Small intestine (tissue), 7 donors: ENCODE results near the gene SCUBE3. TPM values are rescaled to one million over a fixed set of nuclear protein-coding genes. Genes with fewer than 3 reads are reported as not detected.
A peak's percentile ranks its signal among the peaks of the same experiment; 100 is the strongest.

Experiments
- DNase-seq, 2 donors: peaks; one replicate each; pipeline versions ENCODE4 v3.0.0 to v3.0.0-alpha.2; 2013
- FAIRE-seq: peaks from 2 replicates; lab custom pipeline; 2012; peaks lifted over from hg19 to GRCh38; lab: Jason Lieb, UNC
- H3K27ac ChIP-seq, 3 donors: one replicate each; pipeline ENCODE4 v1.5.1; 2013; ENCODE audit warnings: low read length in 2 of 3, mild to moderate bottlenecking in 2 of 3, control low read depth in 1 of 3, inconsistent platforms in 1 of 3, low read depth in 1 of 3, moderate library complexity in 1 of 3
- H3K27me3 ChIP-seq, 3 donors: one replicate each; pipeline ENCODE4 v1.6.1; 2013; ENCODE audit warnings: low read length in 3 of 3, inconsistent platforms in 1 of 3; ENCODE audit not compliant: control insufficient read depth in 3 of 3, insufficient read depth in 3 of 3
- H3K36me3 ChIP-seq, 3 donors: one replicate each; pipeline ENCODE4 v1.6.1; 2013; ENCODE audit warnings: low read length in 3 of 3, inconsistent platforms in 1 of 3, low read depth in 1 of 3, mild to moderate bottlenecking in 1 of 3, moderate library complexity in 1 of 3; ENCODE audit not compliant: control insufficient read depth in 3 of 3, insufficient read depth in 2 of 3
- H3K4me1 ChIP-seq, 3 donors: one replicate each; pipeline ENCODE4 v1.6.1; 2013; ENCODE audit warnings: low read length in 2 of 3, inconsistent platforms in 1 of 3, low read depth in 1 of 3, mild to moderate bottlenecking in 1 of 3, moderate library complexity in 1 of 3; ENCODE audit not compliant: control insufficient read depth in 3 of 3, insufficient read depth in 2 of 3
- H3K4me3 ChIP-seq, 3 donors: one replicate each; pipeline ENCODE4 v1.5.1; 2013; ENCODE audit warnings: low read length in 3 of 3, control low read depth in 1 of 3, inconsistent platforms in 1 of 3, low read depth in 1 of 3, mild to moderate bottlenecking in 1 of 3, moderate library complexity in 1 of 3
- H3K9me3 ChIP-seq, 2 donors: one replicate each; pipeline ENCODE4 v1.6.1; 2013; ENCODE audit warnings: low read depth in 1 of 2, low read length in 1 of 2; ENCODE audit not compliant: control insufficient read depth in 2 of 2, insufficient read depth in 1 of 2
- whole genome bisulfite sequencing, 3 donors: extraction: QIAGEN DNeasy Blood & Tissue Kit; methylation state at CpG; one replicate each; pipeline ENCODE4 v1.1.7; 2013; 5-methylcytosine and 5-hydroxymethylcytosine counted together
- polyA plus RNA-seq, 4 donors: library from polyadenylated mRNA; stranded (reverse) in 3 of 4; unstranded in 1 of 4; fragments of 200-250 nt in 3 of 4; fragments of 120-200 nt in 1 of 4; gene quantifications; one replicate each; pipeline versions ENCODE4 v1.2.1 to v1.2.3, GENCODE V29; 2013
- donor health status: healthy with polysubstance abuse.
- donor health status: control.
- donor health status: control.
- donor health status: Bipolar disorder and iron deficiency.
- donor health status: healthy.

Gene SCUBE3
- polyA plus RNA-seq, 4 donors, result 0.12 to 3.0 TPM; not detected in 2

GRCh38 chr6:35206346-35206745, 7.4 kb upstream of the SCUBE3 start:
- no peaks in the 10 kb centered on the region for H3K36me3 ChIP-seq
- no peak for DNase-seq
- H3K4me3 ChIP-seq, result no peak overlapping the region
- peaks cover 0 to 50% (median 11%) of the 10 kb centered on the region in 3 donors for H3K27me3 ChIP-seq
- H3K4me1 ChIP-seq, result no peaks in the 10 kb centered on the region
- FAIRE-seq, result no peak
- H3K27ac ChIP-seq, result no peak overlapping the region
- H3K9me3 ChIP-seq, result no peaks in the 10 kb centered on the region
- WGBS, 3 donors, result 52 to 70% (median 68%) methylated on average over 1 of the region's 1 CpG

GRCh38 chr6:35208419-35208818, 5.3 kb upstream of the SCUBE3 start:
- no peaks in the 10 kb centered on the region for H3K9me3 ChIP-seq
- H3K36me3 ChIP-seq, result no peaks in the 10 kb centered on the region
- no peak for DNase-seq
- H3K27ac ChIP-seq, result no peak overlapping the region
- peaks cover 0 to 65% (median 16%) of the 10 kb centered on the region in 3 donors for H3K27me3 ChIP-seq
- FAIRE-seq, result no peak
- 27 to 35% (median 34%) methylated on average over 4 of the region's 4 CpGs for WGBS, 3 donors
- H3K4me1 ChIP-seq, result peaks cover 0 to 3% (median 0%) of the 10 kb centered on the region in 3 donors
- no peak overlapping the region for H3K4me3 ChIP-seq

- no peak overlapping the region for H3K27ac ChIP-seq
- H3K4me1 ChIP-seq, result peaks cover 0 to 3% (median 0%) of the 10 kb centered on the region in 3 donors
- DNase-seq, result no peak
- no peak for FAIRE-seq
- peaks cover 0 to 70% (median 16%) of the 10 kb centered on the region in 3 donors for H3K27me3 ChIP-seq
- H3K36me3 ChIP-seq, result no peaks in the 10 kb centered on the region
- no peak overlapping the region for H3K4me3 ChIP-seq
- H3K9me3 ChIP-seq, result no peaks in the 10 kb centered on the region
- WGBS, 3 donors, result 35 to 60% (median 41%) methylated on average over 1 of the region's 1 CpG
Observed at GRCh38 chr6:35209081-35209480, 4.7 kb upstream of the SCUBE3 start.

DNA sequence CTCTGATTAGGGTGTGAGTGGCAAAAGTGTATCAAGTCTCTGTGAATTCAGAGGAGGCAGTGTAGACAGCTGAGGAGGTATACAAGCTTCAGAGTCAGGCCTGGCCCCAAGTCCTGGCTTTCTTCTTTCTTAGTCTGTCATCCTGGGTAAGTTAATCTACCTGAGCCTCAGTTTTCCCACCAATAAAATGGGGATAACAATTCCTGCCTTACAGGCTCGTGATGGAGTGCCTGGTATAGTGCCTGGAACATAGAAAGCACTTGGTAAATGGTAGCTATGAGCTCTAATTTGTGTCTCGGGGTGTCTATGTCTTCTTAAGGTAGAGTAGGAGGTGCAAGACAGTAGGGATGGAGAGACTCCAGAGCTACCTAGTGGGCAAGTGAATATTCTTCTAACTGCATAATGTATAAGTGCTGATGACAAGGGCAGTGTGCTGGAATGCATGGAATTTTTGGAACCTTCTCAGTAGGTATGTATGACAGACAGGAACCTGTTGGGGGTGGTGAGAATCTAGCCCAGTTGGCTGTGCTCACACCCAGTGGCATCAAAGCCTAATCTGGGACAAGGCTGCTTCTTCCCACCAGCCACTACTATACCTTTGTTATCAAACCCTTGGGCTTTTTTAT, 4.0 kb upstream of the SCUBE3 start:
- Histone ChIP-seq H3K4me1 (peaks cover 0 to 6% (median 0%) of the 10 kb centered on the region in 3 donors), H3K9me3 (no peaks in the 10 kb centered on the region), H3K36me3 (no peaks in the 10 kb centered on the region), H3K4me3 (no peak overlapping the region), H3K27ac (no peak overlapping the region), H3K27me3 (peaks cover 0 to 75% (median 20%) of the 10 kb centered on the region in 3 donors)
- DNase-seq (no peak), FAIRE-seq (no peak)
- WGBS, 3 donors, result 71 to 78% (median 75%) methylated on average over 2 of the region's 2 CpGs

DNA sequence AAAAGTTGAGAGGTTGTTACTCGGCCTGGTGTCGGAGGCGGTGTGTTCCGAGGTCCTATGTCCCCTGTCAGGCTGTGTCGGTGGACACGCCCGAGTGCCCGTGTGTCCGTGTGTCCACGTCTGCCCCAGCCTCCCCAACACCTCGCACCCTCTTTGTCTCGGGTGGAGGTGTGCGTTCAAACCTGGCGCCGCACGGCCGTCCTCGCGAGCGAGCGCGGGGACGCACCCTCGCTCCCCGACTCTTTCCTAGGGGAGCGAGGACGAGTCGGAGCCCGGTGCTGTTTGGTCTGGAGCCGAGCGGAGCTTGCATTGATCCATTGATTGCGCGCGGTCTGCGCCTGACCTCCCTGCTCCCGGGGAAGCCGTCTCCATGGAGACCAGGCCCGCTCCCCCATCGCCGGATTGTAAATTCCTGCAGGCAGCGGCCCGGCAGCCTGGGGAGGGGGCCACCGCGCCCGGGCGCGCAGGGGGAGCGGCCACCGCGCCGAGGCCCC, 411 bp upstream of the SCUBE3 start:
- peak in 1 of 2 donors; percentile 39 for DNase-seq
- Histone ChIP-seq H3K4me1 (peaks cover 0 to 8% (median 0%) of the 10 kb centered on the region in 3 donors), H3K4me3 (peak overlapping the region in 2 of 3 donors; percentile 18 to 34), H3K9me3 (no peaks in the 10 kb centered on the region), H3K36me3 (no peaks in the 10 kb centered on the region), H3K27me3 (peaks cover 0 to 87% (median 24%) of the 10 kb centered on the region in 3 donors), H3K27ac (no peak overlapping the region)
- no peak for FAIRE-seq
- 5 to 11% (median 9%) methylated on average over 51 of the region's 51 CpGs for WGBS, 3 donors

DNA sequence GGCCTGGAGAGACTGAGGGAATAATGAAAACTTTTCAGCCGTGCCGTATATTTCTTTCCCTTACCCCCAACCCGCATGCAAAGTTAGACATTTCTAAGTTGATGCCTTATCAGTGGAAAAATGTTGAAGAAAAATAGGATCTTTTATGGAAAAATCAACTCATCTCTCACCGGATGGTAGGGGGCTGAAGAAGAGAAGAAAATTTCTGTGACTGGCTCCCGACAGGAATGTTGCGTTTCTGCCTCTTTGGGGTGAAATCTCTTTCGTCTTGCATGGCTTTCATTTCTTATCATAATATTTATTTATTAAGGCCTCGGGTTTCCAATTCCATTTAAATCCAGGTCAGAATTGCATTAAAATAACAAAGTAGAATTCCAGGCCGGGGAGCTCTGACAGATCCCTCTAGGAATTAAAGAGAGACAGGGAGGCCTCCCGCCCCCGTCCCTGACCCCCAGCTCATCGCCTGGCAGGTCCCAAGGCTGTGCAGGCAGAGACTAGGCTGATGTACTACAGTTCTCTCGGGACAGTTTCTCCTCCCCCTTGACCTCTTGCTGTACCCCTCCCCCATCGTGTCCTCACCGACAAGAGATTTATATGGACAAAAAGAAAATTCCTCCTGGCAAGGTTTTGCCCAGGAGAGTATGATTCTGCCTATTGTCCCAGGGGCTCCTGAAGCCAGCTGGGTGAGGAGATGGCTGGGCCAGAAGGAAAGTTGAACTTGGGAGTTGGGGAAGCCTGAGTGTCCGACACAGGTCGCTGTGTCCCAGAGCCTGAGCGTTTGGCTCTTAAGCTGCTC, 1.3 kb downstream of the SCUBE3 start:
- Histone ChIP-seq H3K27ac (no peak overlapping the region), H3K9me3 (no peaks in the 10 kb centered on the region), H3K27me3 (peaks cover 0 to 82% (median 20%) of the 10 kb centered on the region in 3 donors), H3K36me3 (no peaks in the 10 kb centered on the region), H3K4me1 (peaks cover 0 to 8% (median 0%) of the 10 kb centered on the region in 3 donors), H3K4me3 (peak overlapping the region in 1 of 3 donors; percentile 38)
- no peak for DNase-seq
- 44 to 58% (median 46%) methylated on average over 18 of the region's 18 CpGs for WGBS, 3 donors
- no peak for FAIRE-seq

GRCh38 chr6:35215665-35216411, 2.1 kb downstream of the SCUBE3 start:
- H3K9me3 ChIP-seq, result no peaks in the 10 kb centered on the region
- H3K27me3 ChIP-seq, result peaks cover 0 to 84% (median 20%) of the 10 kb centered on the region in 3 donors
- FAIRE-seq (no peak), DNase-seq (no peak)
- WGBS, 3 donors, result 75 to 82% (median 82%) methylated on average over 6 of the region's 6 CpGs
- H3K4me1 ChIP-seq, result peaks cover 0 to 8% (median 0%) of the 10 kb centered on the region in 3 donors
- no peak overlapping the region for H3K4me3 ChIP-seq
- no peaks in the 10 kb centered on the region for H3K36me3 ChIP-seq
- H3K27ac ChIP-seq, result no peak overlapping the region

DNA sequence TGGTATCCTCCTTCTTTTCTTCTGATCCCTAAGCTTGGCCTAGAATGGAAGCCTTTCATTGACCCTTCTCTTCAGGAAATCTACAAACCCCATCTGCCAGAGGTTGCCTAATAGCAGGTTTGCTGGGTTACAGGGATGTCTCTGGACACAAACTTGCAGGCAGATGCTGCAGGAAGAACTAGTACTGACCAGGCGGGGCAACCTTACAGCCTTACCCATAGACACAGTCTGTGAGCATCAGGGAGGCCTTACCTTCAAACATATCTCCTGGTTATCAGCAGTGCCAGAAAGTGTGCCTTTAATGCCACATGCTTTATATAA, 2.6 kb downstream of the SCUBE3 start:
- H3K27me3 ChIP-seq, result peaks cover 0 to 80% (median 20%) of the 10 kb centered on the region in 3 donors
- WGBS, 3 donors, result 94 to 96% (median 96%) methylated on average over 1 of the region's 1 CpG

More for the DNA sequence above, 2.6 kb downstream of the SCUBE3 start:
- no peak overlapping the region for H3K4me3 ChIP-seq
- FAIRE-seq (no peak), DNase-seq (no peak)
- no peaks in the 10 kb centered on the region for H3K9me3 ChIP-seq
- H3K36me3 ChIP-seq, result no peaks in the 10 kb centered on the region
- peaks cover 0 to 8% (median 0%) of the 10 kb centered on the region in 3 donors for H3K4me1 ChIP-seq
- no peak overlapping the region for H3K27ac ChIP-seq
